AG09319 (cell line): Measurements from ENCODE around the gene EXOC3.
A peak's percentile ranks its signal among the peaks of the same experiment; 100 is the strongest.

Experiments
- DNase-seq: peaks from one replicate; pipeline ENCODE4 v3.0.0-alpha.2; 2010; ENCODE audit warnings: low read depth; ENCODE audit errors: extremely low read depth
- TF ChIP-seq, protein P1 (sequence below): IDR thresholded peaks from 2 replicates; pipeline ENCODE4 v1.5.1; 2011; ENCODE audit warnings: low read depth, mild to moderate bottlenecking, inconsistent platforms, low read length, moderate library complexity

Gene EXOC3

DNA sequence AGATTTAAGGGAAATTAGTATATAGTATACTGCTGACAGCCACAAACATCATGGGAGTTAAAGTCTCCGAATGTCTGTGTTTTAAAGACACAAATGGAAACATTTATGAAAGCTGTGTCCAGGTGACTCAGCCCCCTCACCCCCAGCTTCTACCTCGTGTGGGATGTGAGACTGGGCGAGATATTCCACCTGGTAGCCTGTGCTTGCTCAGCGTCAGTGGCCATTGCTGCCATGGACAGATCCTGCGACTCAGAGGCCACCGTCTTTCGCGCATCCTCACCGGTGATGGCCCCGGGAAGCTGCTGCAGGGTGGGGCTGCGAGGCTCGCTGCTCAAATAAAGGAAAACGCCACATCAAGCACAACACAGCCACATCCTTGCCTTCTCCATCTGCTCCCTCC is 31.2 kb upstream of the EXOC3 start:
- no peak for DNase-seq
- TF ChIP-seq, protein P1, sequence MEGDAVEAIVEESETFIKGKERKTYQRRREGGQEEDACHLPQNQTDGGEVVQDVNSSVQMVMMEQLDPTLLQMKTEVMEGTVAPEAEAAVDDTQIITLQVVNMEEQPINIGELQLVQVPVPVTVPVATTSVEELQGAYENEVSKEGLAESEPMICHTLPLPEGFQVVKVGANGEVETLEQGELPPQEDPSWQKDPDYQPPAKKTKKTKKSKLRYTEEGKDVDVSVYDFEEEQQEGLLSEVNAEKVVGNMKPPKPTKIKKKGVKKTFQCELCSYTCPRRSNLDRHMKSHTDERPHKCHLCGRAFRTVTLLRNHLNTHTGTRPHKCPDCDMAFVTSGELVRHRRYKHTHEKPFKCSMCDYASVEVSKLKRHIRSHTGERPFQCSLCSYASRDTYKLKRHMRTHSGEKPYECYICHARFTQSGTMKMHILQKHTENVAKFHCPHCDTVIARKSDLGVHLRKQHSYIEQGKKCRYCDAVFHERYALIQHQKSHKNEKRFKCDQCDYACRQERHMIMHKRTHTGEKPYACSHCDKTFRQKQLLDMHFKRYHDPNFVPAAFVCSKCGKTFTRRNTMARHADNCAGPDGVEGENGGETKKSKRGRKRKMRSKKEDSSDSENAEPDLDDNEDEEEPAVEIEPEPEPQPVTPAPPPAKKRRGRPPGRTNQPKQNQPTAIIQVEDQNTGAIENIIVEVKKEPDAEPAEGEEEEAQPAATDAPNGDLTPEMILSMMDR: no peak

DNA sequence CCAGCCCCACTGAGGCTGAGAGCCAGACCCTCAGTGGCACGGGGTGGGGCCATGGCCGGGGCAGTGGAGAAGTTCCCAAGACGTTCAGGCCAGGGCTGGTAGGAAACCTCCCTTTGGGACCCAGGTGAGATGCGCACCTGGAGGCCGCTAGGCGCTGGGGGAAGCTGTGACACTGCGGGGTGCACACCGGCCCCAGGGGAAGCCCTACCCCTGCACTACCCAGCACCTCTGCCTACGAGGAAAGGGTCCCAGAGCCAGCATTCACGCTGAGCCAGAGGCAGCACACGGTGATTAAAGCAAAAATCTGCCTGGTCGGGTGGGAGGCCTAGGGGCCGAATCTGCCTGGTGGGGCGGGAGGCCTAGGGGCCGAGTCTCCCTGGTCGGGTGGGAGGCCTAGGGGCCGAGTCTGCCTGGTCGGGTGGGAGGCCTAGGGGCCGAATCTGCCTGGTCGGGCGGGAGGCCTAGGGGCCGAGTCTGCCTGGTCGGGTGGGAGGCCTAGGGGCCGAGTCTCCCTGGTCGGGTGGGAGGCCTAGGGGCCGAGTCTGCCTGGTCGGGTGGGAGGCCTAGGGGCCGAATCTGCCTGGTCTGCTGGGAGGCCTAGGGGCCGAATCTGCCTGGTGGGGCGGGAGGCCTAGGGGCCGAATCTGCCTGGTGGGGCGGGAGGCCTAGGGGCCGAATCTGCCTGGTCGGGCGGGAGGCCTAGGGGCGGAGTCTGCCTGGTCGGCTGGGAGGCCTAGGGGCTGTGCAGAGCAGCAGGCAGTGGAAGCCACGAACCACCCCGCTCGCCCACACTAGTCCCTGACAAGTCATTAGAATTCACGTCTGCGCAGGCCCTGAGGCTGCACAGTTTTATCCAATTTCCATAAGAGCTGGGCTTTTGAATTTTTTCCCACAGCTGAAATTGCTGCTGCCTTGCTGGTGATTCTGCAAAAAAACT is 27.7 kb upstream of the EXOC3 start:
- peak; percentile 60 for DNase-seq

DNA sequence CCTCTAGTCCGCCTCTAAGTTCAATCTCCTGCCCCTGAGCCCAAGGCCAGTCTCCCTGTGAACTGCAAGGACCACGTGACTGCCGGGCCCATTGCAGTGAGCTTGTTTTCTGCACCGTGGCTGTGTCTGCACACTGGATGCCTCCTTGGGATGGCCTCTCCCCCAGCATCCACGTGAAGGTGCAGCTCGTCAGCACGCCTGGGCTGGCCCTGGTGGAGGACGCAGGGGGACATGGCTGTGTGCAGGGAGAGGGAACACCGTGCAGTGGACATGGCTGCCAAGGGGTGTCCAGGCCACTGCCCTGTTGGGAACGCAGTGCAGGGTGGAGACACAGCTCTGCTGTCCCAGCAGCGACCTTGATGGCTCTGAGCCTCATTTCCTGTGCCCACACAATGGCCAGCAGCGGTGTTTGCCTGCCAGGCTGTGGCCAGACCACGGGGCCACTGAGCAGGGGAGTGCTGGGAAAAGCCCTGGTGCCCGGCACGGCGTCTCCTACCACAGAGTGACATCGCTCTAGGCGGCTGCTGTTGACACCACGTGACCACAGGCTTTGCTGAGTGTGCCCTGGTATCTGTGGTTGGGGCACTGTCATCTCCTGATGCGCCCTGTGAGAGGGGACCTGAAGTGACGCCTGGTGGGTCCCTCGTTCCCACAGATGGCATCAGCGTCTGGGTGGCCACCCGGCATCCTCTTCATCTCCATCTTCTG is 26.9 kb upstream of the EXOC3 start:
- TF ChIP-seq, protein P1: no peak
- no peak for DNase-seq

DNA sequence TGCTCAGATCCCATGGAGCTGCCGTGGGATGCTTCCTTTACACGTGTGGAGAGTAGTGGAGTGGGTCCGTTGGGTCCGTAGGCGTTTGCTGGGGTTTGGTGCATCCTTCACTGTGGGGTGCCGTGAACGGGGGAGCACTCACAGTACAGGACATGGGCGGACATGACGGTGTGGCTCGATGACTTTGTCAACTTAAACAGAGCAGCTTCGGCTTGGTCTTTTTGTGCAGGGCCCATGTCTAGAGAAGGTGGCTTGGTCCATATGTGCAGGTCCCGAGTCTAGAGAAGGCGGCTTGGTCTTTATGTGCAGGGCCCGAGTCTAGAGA is 26.4 kb upstream of the EXOC3 start:
- TF ChIP-seq, protein P1: no peak

DNA sequence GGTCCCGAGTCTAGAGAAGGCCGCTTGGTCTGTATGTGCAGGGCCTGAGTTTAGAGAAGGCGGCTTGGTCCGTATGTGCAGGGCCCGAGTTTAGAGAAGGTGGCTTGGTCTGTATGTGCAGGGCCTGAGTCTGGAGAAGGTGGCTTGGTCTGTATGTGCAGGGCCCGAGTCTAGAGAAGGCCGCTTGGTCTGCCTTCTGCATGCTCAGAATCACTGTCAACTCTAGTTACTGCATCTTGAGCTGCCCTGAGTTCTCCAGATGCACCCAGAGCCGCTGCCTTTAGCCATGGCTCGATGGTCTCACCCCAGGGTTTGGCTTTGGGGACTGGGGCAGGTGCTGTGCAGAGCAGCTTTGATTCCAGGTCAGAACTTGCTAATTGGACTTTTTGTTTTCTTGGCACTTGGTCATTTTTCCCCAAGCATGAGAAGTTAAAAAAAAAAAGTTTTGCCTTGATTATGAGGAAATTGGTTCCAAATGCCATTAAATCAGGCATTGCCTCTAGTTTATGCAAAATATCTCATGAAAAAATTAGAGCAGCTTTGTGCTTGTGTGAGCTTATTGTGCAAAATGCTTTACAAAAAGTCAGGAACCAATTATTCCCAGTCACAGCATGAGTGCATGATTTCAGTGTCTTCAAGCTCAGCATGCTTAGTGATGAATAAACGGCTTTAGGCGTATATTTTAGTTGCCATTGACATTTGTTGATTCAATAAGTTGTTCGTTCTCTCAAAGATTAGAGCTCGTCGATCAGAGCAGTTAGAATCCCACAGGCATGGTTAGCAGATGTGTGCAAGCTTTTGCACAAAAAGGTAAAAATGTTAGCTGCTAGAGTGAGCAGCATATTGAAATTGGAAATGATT is 25.4 kb upstream of the EXOC3 start:
- TF ChIP-seq, protein P1: no peak
- peak; percentile 75 for DNase-seq

More for the DNA sequence above, 26.4 kb upstream of the EXOC3 start:
- no peak for DNase-seq

DNA sequence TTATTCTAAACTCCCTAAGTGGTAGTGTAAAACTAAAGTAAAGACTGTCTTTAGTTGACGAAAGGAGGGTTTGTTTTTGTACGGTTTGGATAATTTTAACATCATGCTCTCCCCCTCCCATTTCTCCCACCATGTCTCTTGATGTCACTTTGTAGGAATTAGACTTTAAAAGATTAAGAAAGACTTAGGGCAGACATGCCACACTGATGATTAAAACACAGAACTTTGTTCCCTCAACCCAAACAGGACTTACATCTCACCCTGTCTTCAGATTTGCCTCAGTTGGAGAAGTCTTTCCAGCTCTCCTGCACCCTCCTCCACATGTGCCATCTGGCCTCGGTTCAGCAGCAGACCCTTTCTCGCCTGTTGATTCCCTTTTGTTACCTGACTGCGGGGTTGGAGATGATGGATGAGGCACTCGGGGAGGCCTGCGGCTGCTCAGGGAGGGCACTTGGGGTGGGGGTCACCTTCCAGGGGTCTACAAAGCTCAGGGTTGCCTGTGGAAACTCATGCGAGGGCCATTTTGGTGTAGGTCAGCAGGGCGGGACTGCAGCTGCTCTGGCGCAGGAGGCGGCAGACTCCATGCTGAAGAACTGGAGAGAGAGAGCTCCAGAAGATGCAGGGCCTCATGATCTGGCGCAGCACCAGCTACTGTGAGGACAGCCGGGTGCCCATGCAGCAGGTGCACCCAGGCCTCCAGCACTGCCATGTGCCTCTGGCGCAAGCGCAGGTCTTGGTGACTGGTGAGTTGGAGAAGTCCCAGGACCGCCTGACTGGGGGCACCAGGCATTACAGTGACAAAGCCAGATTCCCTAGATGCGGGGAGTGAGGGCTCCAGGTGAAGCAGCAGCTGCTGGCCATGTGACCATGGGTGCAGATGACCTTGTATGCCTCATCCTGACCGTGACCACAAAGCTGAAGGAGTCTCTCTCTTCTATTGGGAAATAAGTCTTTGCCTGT is 24.5 kb upstream of the EXOC3 start:
- DNase-seq: no peak
- TF ChIP-seq, protein P1: no peak

DNA sequence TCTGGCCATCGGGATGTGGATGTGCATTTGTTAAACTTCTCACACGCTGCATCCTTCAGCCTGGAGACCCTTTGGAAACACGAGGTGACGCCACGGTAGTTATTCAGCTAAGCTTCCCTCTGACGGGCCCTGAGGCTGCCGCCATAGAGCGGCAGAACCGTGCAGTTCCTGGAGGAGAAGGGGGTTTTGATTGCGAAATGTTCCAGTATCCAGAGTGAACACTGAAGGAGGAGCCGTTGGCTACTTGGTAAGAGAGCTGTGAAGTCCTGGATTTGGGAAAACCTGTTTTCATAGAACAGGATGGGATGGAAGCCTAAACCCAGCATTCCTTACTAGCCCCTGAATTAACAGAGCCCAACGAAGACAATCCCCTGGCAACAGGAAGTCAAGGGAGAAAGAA is 23.0 kb upstream of the EXOC3 start:
- no peak for DNase-seq
- TF ChIP-seq, protein P1: no peak
